K562 (cell line): Measurements from ENCODE around the gene VTN. TPM values are rescaled to one million over a fixed set of nuclear protein-coding genes. Genes with fewer than 3 reads are reported as not detected.
A peak's percentile ranks its signal among the peaks of the same experiment; 100 is the strongest.

Experiments used
- CBX1 ChIP-seq: sonication (generic); IDR thresholded peaks from 2 replicates; pipeline ENCODE4 v1.6.1; 2016; ENCODE audit warnings: antibody characterized with exemption, low read depth, mild to moderate bottlenecking
- CEBPG ChIP-seq, 3 experiments: fragments of 200-800 bp in 1 of 3; sonication (Bioruptor generic) in 1 of 3; sonication (generic) in 1 of 3; formaldehyde crosslinking in 1 of 3; IDR thresholded peaks in 2 of 3; conservative IDR thresholded peaks in 1 of 3; 2 replicates each; pipeline versions ENCODE4 v1.6.1 to v1.8.0; 2016 to 2022; ENCODE audit warnings: missing compliant biosample characterization in 2 of 3, missing genetic modification characterization in 2 of 3, mild to moderate bottlenecking in 1 of 3, missing genetic modification reagents in 1 of 3
- HMBOX1 ChIP-seq: sonication (generic); IDR thresholded peaks from 2 replicates; pipeline ENCODE4 v1.6.1; 2016
- MEF2A ChIP-seq: IDR thresholded peaks from 2 replicates; pipeline ENCODE4 v1.6.1; 2011; ENCODE audit warnings: low read depth, mild to moderate bottlenecking, low read length, moderate library complexity; ENCODE audit not compliant: control insufficient read depth
- NFE2L1 ChIP-seq: fragments of 450-650 bp; IDR thresholded peaks from 2 replicates; pipeline ENCODE4 v1.6.1; 2016; ENCODE audit warnings: missing genetic modification characterization, low read depth, mild to moderate bottlenecking, missing compliant biosample characterization, moderate library complexity, borderline replicate concordance
- NR2C2 ChIP-seq, 2 experiments: fragments of 200-800 bp in 1 of 2; sonication (Bioruptor generic) in 1 of 2; sonication (generic) in 1 of 2; formaldehyde crosslinking in 1 of 2; IDR thresholded peaks; 2 replicates each; pipeline versions ENCODE4 v1.6.1 to v1.8.0; 2016 to 2022; ENCODE audit warnings: mild to moderate bottlenecking in 1 of 2, missing compliant biosample characterization in 1 of 2, missing genetic modification characterization in 1 of 2, missing genetic modification reagents in 1 of 2
- POU5F1 ChIP-seq: fragments of 150-350 bp; IDR thresholded peaks from 2 replicates; pipeline ENCODE4 v1.6.1; 2014; ENCODE audit warnings: borderline replicate concordance, low read length, low read depth, mild to moderate bottlenecking; ENCODE audit not compliant: partially characterized antibody
- PRDM10 ChIP-seq: fragments of 450-650 bp; IDR thresholded peaks from 2 replicates; pipeline ENCODE4 v1.6.1; 2018; ENCODE audit not compliant: partially characterized antibody
- PRMT5 ChIP-seq: sonication (generic); formaldehyde crosslinking; IDR thresholded peaks from 2 replicates; pipeline ENCODE4 v1.5.0; 2020; ENCODE audit warnings: missing genetic modification reagents
- SLC30A9 ChIP-seq: fragments of 250-450 bp; sonication (Bioruptor Pico); IDR thresholded peaks from 2 replicates; pipeline ENCODE4 v1.8.0; 2022; ENCODE audit warnings: mild to moderate bottlenecking, moderate library complexity
- SOX6 ChIP-seq: fragments of 450-650 bp; IDR thresholded peaks from 2 replicates; pipeline ENCODE4 v1.6.1; 2014; ENCODE audit warnings: mild to moderate bottlenecking
- STAT6 ChIP-seq: sonication (generic); formaldehyde crosslinking; IDR thresholded peaks from 2 replicates; pipeline ENCODE4 v1.8.1; 2023; ENCODE audit warnings: mild to moderate bottlenecking, missing genetic modification reagents
- ZBTB43 ChIP-seq: sonication (generic); formaldehyde crosslinking; IDR thresholded peaks from 2 replicates; pipeline ENCODE4 v1.8.0; 2023; ENCODE audit warnings: mild to moderate bottlenecking, missing genetic modification reagents
- ZNF717 ChIP-seq: fragments of 250-450 bp; sonication (Bioruptor Pico); IDR thresholded peaks from 2 replicates; pipeline ENCODE4 v1.5.0; 2021
- polyA plus RNA-seq, 8 experiments: library from polyadenylated mRNA; depleted of rRNA in 4 of 8; stranded (reverse) in 5 of 8; unstranded in 3 of 8; fragments of >200 nt; fragmentation: Nextera tagmentation in 2 of 8; fragmentation: Illumina TruSeq in 1 of 8; extraction: Ambion mirVana in 2 of 8; extraction: Trizol in 1 of 8; gene quantifications; 2 replicates each; pipeline versions ENCODE4 v1.2.1 to v1.2.3, GENCODE V29; 2011 to 2014; ENCODE audit warnings: inconsistent platforms in 1 of 8, missing spikeins in 1 of 8
- total RNA-seq, 7 experiments: library from RNA; depleted of rRNA in 6 of 7; stranded (reverse); fragments of >200 nt in 6 of 7; fragmentation: Illumina TruSeq in 2 of 7; extraction: Trizol in 2 of 7; gene quantifications; 2 replicates each; pipeline versions ENCODE4 v1.2.1 to v1.2.3, GENCODE V29; 2011 to 2021; ENCODE audit warnings: low replicate concordance in 1 of 7

VTN gene
- total and polyA plus RNA-seq, 9 of the 15 experiments (the other 6 are each of a cell fraction or from before 2014, with no cell fraction given): 0.13 to 1.0 (median 0.29) TPM; not detected in 1

- peak; percentile 90; the same call in 1 of the 2 replicates for TF ChIP-seq STAT6
- no peak for TF ChIP-seq ZBTB43
- no peak for TF ChIP-seq CEBPG (CRISPR knock-in tag; IDR thresholded peaks at IDR 0.05)
- TF ChIP-seq CEBPG (tag; conservative IDR thresholded peaks at IDR 0.05 in 1 of 2, IDR thresholded peaks at IDR 0.05 in 1 of 2): no peak
- no peak for TF ChIP-seq SLC30A9 (CRISPR knock-in tag)
- TF ChIP-seq NFE2L1 (tag): no peak
- TF ChIP-seq MEF2A: 0 out of 2 replicates have a peak, but pooled peaks have one; percentile 33
- TF ChIP-seq HMBOX1: no peak
- TF ChIP-seq NR2C2 (CRISPR knock-in tag; IDR thresholded peaks at IDR 0.05): peak; percentile 99
- TF ChIP-seq NR2C2 (tag; IDR thresholded peaks at IDR 0.05): peak; percentile 100
- no peak for TF ChIP-seq CBX1
- TF ChIP-seq PRMT5 (CRISPR knock-in tag): 0 out of 2 replicates have a peak, but pooled peaks have one; percentile 19
- TF ChIP-seq POU5F1: peak; percentile 92
- no peak for TF ChIP-seq ZNF717
- no peak for TF ChIP-seq PRDM10
- 0 out of 2 replicates have a peak, but pooled peaks have one; percentile 33 for TF ChIP-seq SOX6
Observed at GRCh38 chr17:28335201-28335958, 34.7 kb downstream of the VTN start, which contains the start of the genes IFT20 and TNFAIP1 (continued).
